Stimulated activated naive CD8-positive, alpha-beta T cell treated with anti-CD3 and anti-CD28 coated beads, Interleukin-15, Interleukin-2, amounts not matched to agents 100 ng/mL and 50 ng/mL, for 24 hours (primary cell): ENCODE measurements around the gene ALDH3B1.
A peak's percentile ranks its signal among the peaks of the same experiment; 100 is the strongest.

Experiments
- H3K27ac Mint-ChIP-seq: one replicate; pipeline ENCODE4 v1.8.0; 2021; ENCODE audit warnings: mild to moderate bottlenecking, mixed read lengths
- H3K27me3 Mint-ChIP-seq: one replicate; pipeline ENCODE4 v1.8.0; 2021; ENCODE audit warnings: mixed read lengths
- H3K36me3 Mint-ChIP-seq: one replicate; pipeline ENCODE4 v1.8.0; 2021; ENCODE audit warnings: low read depth, mixed read lengths
- H3K4me1 Mint-ChIP-seq: one replicate; pipeline ENCODE4 v1.8.0; 2021; ENCODE audit warnings: low read depth, mixed read lengths
- H3K4me3 Mint-ChIP-seq: one replicate; pipeline ENCODE4 v1.8.0; 2021; ENCODE audit warnings: mild to moderate bottlenecking, mixed read lengths
- H3K9me3 Mint-ChIP-seq: one replicate; pipeline ENCODE4 v1.8.0; 2021; ENCODE audit warnings: mixed read lengths

ALDH3B1 gene

GRCh38 chr11:68071281-68072048, 61.3 kb downstream of the ALDH3B1 start:
- Mint-ChIP-seq H3K36me3 (peaks cover 40% of the 10 kb centered on the region), H3K27me3 (no peaks in the 10 kb centered on the region), H3K27ac (no peak overlapping the region), H3K9me3 (no peaks in the 10 kb centered on the region), H3K4me3 (no peak overlapping the region), H3K4me1 (no peaks in the 10 kb centered on the region)

GRCh38 chr11:68074584-68075352, 64.6 kb downstream of the ALDH3B1 start:
- no peaks in the 10 kb centered on the region for H3K4me1 Mint-ChIP-seq
- no peaks in the 10 kb centered on the region for H3K27me3 Mint-ChIP-seq
- H3K9me3 Mint-ChIP-seq: no peaks in the 10 kb centered on the region
- H3K27ac Mint-ChIP-seq: no peak overlapping the region
- peaks cover 27% of the 10 kb centered on the region for H3K36me3 Mint-ChIP-seq
- H3K4me3 Mint-ChIP-seq: no peak overlapping the region

GRCh38 chr11:68076371-68077042, 66.4 kb downstream of the ALDH3B1 start:
- Mint-ChIP-seq H3K4me3 (no peak overlapping the region), H3K36me3 (peaks cover 18% of the 10 kb centered on the region), H3K27ac (no peak overlapping the region), H3K27me3 (no peaks in the 10 kb centered on the region), H3K9me3 (no peaks in the 10 kb centered on the region), H3K4me1 (no peaks in the 10 kb centered on the region)

DNA sequence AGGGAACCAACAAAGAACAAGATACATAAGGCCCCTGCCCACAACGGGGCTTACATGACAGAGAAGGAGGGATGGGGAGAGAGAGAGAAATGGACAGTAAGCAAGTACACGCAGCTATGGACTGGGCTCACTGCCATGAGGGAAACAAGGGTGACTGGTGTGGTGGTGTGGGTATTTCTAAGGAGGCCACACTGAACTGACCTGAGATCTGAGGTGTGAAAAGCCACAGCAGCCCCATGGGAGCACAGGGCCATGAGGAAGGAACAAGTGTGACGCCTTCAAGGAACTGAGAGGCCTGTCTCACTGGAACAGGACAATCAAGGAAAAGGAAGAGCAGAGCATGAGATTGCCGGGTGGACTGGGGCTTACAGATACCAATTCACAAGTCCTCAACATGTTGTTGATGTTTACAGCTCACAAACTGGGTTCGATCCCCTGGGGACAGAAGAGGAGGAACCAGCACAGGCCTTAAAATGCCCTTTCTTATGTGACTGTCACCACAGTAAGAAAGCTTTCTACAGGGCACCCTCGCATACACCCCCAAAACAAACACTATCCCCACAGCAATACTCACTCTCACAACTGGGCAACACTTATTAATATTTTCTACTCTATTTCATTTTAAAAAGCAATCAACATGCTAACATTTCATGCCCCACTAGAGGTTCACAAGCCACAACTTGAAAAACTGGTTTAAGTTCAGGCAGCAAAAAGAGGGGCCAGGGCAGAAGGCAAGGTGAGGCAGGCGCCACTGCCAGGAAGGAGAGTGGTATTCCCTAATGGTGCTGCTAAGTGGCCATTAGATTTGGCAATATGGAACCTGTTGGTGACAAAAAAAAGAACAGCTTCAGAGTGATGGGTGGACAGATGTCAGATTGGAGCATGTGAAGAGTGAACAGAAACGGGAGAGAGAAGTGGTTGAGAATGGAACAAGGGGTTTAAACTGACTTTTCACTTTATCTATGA, 67.8 kb downstream of the ALDH3B1 start:
- no peak overlapping the region for H3K4me3 Mint-ChIP-seq
- H3K9me3 Mint-ChIP-seq: no peaks in the 10 kb centered on the region
- peaks cover 18% of the 10 kb centered on the region for H3K36me3 Mint-ChIP-seq
- H3K4me1 Mint-ChIP-seq: no peaks in the 10 kb centered on the region
- H3K27me3 Mint-ChIP-seq: no peaks in the 10 kb centered on the region
- H3K27ac Mint-ChIP-seq: peak overlapping the region; percentile 38
